A375 (cell line): ENCODE data around the gene HERC6. TPM values are rescaled to one million over a fixed set of nuclear protein-coding genes. Genes with fewer than 3 reads are reported as not detected.

Source experiments
- small RNA-seq: library from RNA; depleted of rRNA; stranded (forward); fragments of <200 nt; gene quantifications from one replicate; pipeline ENCODE3, GENCODE V24; 2014
- total RNA-seq: library from RNA; depleted of rRNA; stranded (reverse); fragments of >200 nt; shearing (Covaris generic); gene quantifications from 2 replicates; pipeline ENCODE4 v1.2.3, GENCODE V29; 2014; rRNA removed

Gene HERC6
- total RNA-seq = 3.7 and 9.2 TPM in 2 replicates

DNA sequence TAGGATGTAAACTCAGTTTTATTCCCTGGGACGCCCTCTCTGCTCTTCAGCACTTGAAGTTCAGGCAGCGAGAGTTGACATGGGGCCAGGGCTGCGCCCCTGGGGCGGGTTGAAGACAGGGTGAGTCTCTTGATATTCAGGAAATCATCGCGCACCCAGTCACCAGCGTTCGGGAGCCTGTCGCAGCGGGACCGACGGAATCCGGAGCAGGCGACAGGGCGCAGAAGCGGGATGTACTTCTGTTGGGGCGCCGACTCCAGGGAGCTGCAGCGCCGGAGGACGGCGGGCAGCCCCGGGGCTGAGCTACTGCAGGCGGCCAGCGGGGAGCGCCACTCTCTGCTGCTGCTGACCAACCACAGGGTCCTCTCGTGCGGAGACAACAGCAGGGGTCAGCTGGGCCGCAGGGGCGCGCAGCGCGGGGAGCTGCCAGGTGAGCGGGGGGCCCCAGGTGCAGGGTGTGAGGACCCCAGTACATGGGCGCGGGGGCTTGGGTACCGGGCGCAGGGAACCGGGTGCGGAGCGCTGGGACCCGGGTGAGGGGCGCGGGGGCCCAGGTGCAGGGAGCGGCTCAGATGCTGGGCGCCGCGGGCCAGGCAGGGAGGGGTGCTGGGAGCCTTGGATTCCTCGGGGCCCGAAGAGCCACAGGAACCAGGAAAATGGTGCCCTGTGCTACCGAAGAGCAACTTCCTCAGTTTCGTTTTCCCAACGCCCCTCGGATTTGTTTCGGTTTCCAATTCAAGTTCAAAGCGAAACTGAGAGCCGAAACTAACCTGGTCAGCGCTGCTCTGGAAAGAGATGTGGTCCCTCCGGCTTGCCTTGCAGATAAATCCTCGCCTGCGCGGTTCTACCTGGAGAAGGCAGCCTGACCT lies at the start of gene HERC6:
Gene HERC6 (plus strand): TSS at position 162 of the 869 bp plus-strand sequence. CDS start 70 bp downstream, at position 232.

DNA sequence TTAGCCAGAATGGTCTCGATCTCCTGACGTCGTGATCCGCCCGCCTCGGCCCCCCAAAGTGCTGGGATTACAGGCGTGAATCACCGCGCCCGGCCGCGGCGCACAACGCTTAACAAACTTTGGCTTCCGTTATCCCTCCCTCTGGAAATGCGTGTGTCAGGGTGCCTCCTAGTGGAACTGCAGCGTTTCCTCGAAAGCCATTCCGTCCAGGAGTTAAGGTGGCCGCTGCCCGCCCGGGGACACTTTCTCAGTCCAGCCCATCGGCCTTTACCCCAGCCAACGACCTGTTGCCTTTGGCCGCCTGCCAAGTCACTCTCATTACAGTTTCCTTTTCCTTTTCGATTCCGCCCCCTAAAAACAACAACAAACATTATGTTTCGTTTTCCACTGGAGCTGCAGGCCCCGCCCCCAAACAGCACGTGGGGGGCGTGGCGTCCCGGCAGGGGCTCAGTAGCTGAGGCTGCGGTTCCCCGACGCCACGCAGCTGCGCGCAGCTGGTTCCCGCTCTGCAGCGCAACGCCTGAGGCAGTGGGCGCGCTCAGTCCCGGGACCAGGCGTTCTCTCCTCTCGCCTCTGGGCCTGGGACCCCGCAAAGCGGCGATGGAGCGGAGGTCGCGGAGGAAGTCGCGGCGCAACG lies 78.1 kb downstream of the HERC6 start, which contains the start of gene HERC5:
Gene HERC5 (plus strand): TSS at position 450 of the 637 bp plus-strand sequence. CDS start 151 bp downstream, at position 601.

Small RNAs within 50 kb of the gene (small RNA-seq; reads per million reads assigned to genes)
- gene RF00019 = not detected

Other genes starting within 250 kb of the HERC6 start
- gene ABCG2, start 220.2 kb upstream of the HERC6 start, total RNA-seq = 2.5 and 2.7 TPM in 2 replicates
- gene PPM1K, start 94.3 kb upstream of the HERC6 start, total RNA-seq = 9.0 and 9.3 TPM in 2 replicates
- gene HERC5, start 78.3 kb downstream of the HERC6 start, total RNA-seq = 1.4 and 2.0 TPM in 2 replicates
- 87.3 and 102 TPM in 2 replicates for gene PYURF, start 144.9 kb downstream of the HERC6 start, total RNA-seq
- 2.1 and 2.3 TPM in 2 replicates for gene HERC3, start 213.6 kb downstream of the HERC6 start, total RNA-seq